NCI-H1092 (cell line): Measurements from ENCODE around the gene MRPL39.

Experiments
- DNase-seq: peaks from one replicate; lab custom pipeline; 2025; lab: John Stamatoyannopoulos, UW

The MRPL39 gene

DNA sequence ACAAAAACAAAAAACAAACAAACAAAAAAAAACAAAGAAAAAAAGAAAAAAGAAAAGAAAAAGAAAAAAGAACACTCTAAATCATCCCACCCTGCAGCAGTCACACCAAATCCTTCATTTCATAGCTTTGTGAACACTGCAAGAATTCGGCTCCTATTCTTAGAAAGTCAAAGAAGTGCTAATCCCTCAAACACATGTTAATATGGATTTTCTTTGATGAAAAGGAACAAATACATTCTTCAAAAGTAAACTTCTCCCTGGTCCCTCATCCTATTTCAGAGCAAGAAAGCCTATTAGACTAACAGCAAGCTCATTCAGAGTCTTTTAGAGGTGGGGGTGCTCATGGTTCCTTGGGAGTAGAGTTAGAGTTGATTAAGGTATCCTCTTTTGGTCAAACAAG is 7.2 kb upstream of the MRPL39 start:
- no peak for DNase-seq

DNA sequence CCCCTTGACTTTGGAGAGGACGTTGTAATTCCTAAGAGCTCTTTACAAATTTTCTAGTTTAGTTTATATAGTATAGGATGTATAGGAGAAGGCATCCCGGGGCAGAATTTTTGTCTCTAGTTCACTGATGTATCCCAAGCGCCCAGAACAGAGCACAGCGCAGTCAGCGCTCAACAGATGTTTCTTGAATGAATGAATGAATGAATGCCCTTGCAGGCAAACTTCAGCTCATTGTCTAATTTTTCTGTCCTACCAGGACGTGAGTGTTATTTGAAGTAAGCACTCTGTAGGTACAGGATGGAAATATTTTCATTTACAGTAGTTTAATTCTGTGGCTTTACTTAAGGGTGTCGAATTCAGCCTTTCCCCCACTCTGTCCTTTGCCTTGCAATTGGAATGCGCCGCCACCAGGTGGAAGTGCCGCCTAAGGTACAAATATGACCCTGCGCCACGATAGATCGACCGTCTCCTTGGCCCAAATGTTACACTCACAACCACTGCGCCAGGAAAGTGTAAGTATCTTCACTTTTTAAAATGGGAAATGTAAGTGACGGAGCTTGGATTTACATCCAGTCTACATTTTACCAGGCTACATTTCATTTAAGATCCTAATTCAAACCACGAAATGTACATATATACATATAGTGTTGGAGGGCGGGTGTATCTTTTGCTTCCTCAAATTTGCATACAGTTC is 910 bp upstream of the MRPL39 start:
- peak; percentile 60 for DNase-seq

DNA sequence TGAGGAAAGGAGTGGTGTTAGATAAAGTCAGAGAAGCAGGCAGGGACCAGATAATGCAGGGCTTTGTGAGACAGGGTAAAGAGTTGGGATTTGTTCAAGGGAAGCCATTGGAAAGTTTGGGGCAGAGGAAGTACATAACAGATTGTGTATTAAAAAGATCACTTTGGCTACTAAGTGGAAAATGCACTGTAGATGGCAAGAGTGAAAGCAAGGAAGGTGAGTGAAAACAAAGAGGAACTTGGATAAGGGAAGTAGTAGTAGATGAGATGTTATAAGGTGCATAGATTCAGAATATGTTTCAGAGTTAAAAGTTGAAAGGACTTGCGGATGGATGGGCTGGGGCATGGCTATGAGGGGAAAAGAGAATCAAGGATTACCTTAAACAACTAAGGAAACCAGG is 17.4 kb downstream of the MRPL39 start:
- no peak for DNase-seq

DNA sequence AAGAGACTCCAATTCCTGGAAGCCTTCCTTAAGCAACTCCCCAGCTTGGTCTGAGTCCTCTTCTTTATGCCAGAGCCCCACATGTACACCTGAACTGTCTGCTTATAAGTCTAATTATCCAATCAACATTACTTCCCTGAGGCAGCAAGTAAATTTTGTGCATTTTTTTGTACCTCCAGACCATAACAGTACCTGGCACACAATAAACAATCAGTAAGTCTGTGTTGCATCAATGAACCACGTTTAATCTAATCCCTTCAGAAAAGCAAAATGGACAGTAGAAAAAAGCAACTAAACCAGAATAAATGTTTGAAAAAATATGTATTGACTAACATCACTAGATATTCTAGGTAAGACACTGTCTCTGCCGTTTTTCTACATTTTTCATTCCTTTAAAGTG is 20.5 kb downstream of the MRPL39 start:
- DNase-seq = no peak

DNA sequence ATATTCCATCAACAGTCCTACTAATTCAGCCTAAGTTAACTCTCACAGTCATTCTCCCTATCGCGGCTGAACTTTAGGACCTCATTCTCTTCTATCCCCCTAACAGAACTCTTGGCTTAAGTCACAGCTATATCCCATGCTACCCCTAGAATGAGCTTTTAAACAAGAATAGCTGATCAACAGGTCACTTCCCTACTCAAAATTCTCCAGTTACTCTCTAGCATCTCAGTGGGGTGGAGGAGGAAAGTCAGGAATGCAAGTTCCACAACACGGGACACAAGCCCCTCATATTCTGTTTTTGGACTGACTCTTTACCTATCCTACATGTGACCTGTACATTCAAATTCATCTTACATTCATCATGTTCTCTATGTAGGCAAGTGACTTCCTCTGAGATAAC is 21.0 kb downstream of the MRPL39 start:
- DNase-seq = no peak

DNA sequence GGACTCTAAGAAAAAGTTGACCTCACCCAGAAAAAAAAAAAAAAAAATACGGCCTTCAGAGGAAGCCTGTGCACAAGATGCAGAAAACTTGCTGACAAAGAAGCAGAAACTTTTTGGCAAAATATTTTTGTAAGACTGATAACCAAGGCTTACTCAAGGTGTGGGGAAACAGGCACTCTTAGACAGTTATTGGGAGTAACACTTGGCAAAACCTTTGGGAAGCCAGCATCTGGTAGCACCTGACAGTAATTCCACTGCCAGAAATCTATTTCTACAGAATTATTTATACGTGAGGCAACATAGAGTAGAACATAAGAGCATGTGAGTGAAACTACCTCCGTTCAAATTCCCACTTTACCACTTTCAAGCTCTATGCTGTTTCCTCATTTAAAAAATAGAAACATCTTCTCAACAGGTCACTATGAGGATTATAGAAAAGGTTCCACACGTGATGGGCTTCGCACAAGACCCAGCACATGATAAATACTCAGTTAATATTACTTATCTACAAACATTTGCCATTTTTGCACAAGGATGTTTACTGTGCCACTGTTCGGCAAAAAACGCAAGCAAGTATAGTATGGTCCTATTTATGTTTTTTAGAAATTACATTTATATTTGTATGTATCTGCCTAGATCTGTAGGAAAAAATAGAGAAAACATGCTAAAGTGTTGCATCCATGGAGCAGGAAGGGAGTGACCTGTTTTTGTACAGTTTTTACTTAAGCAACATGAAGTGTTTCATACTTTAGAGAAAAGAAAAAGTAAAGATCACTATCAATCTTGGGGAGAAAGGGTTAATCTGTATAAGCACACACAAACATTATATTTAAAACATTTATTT is 22.2 kb downstream of the MRPL39 start:
- DNase-seq = no peak

DNA sequence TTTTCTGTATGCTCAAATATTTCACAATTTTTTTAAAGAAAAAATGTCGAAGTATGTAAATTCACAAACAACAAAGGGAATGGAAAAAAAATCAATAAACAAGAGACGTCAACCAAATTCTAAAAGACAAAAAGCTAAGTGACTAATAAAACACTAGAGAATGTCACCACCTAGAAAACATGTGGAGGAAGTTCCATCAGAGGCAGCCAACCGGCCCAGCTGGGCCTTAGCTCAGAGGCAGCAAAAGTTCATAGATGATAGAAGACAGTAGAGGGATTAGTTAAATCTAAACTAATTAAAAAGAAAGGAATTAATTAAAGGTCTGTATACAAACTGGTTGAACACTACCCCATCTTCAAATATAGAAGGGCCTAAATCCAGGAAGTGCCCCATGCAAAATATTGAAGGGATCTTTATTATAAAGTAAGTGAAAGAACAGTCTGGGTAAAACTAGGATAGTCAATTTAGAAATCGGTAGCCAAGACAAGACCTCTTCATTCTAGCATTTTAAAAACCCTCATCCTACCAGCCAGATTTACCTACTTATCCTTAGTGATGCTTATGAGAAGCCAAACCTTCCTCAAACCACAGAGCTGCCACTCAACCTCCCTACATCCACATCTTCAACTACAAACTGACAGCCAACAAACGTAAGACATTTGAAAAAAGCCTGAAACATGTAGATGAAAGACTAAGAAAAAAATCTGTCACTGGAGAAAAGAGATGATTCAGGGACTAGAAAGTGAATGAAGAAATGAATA is 23.7 kb downstream of the MRPL39 start:
- DNase-seq = no peak

DNA sequence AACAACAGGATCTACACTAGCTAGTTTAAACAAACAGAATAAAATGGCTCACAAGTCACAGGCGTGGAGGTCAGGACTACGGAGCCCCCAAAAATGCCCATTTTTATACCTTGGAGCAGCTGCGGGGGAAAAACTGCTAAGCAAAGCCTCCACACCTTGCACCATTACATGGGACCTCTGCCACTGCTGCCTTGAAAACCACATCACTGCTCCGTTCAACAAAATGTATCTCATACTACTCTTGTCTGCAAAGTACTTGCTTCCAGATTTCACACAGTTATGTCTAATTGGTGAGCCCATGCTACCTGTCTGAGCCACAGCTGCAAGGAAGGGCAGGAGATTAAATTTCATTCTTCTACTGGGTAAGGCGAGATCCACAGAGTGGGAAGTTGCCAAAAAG is 24.4 kb downstream of the MRPL39 start:
- DNase-seq = no peak

DNA sequence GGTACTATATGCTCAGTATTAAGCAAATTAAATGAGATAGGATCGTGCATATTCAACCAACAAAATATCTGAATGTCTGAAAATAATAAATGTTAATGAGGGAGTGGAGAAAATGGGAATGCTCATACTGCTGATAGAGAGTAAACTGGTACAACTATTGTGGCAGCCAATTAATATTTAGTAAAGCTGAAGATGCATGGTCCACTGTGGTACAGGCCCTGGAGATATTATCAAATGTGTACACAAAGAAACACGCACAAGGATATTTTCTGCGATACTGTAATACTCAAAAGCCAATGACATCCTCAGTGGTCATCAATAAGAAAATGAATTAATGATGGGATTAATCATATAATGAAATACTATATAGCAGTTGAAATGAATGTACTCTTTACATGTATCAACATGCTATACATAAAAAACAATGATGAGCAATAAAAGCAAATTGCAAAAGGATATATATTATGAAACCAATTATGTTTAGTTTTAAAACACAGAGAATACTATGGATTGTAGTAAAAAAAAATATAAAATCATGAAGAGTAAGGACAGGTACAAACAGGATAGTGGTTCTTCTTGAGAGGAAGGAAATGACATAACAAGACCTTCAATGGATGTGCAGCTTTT is 25.0 kb downstream of the MRPL39 start:
- DNase-seq = no peak

DNA sequence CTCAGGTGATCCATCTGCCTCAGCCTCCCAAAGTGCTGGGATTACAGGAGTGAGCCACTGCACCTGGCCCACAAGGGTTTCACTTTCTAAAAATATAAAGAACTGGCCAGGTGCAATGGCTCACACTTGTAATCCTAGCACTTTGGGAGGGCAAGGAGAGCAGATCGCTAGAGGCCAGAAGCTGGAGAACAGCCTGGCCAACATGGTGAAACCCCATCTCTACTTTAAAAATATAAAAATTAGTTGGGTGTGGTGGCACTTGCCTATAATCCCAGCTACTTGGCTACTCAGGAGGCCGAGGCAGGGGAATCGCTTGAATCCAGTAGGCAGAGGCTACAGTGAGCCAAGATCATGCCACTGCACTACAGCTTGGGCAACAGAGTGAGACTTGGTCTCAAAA is 25.7 kb downstream of the MRPL39 start:
- no peak for DNase-seq

DNA sequence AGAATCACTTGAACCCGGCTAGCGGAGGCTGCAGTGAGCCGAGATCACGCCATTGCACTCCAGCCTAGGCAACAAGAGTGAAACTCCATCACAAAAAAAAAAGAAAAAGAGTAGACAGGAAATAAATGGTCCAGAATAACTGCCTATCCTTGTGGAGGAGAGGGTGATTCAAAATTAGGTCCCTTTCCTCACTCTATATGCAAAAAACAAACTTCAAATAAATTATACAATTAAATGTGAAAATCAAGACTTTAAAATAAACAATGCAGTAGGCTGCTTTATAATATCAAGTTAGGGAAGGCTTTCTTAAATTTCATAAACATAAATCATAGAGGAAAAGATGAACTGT is 26.4 kb downstream of the MRPL39 start:
- no peak for DNase-seq

DNA sequence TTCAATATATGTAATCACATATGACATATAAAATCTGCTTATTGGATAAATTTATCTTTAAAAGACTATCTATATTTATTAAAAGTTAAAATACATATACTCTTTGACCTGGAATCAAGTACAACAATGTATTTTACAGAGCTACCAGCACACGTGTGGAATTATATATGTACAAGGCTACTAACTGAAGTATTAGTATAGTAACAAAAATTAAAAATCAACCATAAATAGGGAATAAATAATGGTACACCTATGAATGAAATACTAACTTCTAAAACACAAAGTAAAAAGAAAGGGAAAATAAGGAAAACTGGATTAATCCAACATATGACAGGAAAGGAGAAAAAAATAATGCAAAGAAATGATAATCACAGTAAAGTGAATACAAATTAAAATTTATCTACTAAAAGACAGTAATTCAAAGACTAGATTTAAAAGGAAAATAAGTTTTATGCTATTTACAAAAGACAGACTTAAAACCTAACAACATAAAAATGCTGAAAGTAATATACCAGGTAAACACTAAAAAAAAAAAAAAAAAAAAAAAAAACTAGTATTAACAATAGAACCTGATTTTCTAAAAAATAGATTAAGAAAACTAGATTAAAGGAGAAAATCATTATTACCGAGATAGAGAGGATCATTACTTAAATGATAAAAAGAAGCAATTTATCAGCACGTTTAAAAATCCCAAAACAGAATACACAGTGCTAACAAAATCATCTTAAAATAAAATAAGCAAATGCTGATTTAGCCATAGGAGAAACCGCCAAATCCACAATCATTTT is 27.9 kb downstream of the MRPL39 start:
- no peak for DNase-seq

DNA sequence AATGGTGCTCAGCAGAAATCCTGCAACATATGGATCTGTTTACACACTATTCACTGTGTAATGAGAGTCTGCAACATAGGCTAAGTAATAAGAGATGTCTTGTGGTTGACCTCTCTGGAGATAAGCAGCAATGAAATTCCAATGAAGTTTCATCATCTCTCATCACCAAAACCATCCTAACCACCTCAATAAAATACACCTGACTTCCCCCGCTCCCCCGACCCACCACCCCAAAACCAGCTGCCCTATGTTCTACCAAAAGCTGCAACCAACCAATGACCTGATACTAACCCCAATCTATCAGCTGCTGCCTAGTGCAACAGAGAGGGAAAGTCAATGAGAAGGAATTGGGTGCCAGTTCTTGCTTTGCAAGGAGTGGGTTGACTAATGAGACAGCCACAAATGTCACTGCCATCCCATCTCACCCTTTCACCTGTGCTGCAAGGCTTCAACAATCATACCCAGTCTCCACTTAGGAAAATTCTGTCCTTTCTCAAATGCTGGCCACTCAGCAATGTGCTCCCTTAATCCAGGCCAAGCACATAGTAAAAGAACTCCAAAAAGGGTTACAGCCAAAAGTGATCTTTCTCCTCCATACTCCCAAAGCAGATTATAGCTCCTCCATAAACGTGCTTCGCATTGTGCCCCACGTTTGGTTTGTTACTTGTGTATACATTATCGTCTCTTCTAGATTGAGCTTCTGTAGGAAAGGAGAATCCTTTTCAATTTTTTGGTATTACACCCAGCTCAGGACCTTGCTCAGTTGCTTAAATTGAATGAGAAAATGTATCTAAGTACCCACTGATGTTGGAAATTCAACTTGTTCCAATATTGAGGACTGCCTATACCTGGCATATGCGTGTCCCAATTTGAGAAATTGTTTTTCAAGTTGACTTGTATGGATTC is 29.0 kb downstream of the MRPL39 start:
- no peak for DNase-seq

DNA sequence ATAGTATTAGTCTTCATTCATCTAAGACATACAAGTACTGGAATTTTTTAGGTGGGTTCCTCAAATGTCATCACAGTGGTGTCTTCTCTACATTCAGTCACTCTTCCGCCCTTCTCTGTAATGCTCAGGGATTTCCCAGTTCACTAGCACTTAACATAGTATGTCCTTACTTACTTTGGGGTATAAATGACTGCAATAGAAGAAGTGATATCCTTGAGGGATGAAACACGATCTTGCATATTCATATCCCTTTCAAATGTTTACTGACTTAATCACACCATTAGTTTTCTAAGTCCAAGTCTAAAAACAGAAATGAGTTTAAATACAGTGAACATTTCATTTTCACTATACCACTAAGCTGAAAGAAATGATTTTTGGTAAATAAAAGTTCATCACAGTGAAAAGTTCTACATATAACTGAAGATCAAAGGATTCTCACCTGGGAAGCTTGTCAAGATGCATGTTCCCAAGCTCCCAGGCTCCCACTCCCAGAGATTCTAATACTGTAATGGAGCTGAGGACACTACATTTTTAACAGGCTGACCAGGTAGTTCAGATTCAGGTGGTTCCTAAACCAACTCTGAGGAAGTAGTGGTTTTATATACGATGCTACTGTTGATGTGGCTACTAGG is 29.7 kb downstream of the MRPL39 start:
- DNase-seq = no peak

DNA sequence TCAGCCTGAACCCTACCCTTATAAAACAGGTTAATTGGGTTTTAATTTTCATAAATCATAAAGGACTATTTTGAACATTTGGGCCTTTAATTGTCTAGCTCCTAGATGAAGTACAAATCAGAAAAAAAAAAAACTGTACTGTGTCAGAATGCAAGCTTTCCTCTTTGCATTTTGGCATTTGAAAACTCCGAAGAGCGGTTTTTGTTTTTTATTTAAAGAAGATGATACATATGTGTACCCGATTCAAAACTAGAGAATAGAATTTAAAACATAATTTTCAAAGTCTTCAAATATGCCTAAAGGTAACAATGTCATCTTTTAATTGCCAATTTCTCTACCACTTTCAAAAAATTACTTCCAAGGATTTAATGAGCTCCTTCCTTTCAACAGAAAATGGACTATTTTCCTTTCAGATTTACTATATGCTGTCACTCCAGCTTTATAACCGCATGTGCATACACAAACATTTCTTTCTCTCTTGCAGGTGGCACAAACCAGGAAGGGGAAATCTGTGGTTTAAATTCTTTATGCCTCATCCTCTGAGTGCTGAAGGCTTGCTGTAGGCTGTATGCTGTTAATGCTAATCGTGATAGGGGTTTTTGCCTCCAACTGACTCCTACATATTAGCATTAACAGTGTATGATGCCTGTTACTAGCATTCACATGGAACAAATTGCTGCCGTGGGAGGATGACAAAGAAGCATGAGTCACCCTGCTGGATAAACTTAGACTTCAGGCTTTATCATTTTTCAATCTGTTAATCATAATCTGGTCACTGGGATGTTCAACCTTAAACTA is 33.7 kb downstream of the MRPL39 start:
- no peak for DNase-seq

DNA sequence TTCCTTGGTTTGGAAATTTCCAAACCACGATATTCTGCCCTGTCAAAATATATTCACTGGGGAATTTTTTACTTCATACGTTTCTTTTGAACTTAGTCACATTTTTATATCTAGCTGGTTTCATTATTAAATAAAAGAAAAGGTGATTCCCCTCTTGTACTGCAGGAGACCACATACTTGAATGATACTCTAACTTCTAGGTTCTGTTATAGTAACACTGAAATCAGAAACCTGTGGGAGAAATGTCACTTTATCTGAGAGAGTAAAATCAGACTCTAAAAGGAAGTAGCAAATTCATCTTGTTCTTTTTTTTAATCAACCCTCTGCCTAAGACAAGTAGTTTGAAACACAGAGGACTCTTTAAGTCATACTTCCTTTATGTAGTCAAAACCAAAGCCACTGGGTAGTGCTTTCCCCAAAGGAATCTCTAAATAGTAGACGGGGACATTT is 34.4 kb downstream of the MRPL39 start:
- DNase-seq = no peak

DNA sequence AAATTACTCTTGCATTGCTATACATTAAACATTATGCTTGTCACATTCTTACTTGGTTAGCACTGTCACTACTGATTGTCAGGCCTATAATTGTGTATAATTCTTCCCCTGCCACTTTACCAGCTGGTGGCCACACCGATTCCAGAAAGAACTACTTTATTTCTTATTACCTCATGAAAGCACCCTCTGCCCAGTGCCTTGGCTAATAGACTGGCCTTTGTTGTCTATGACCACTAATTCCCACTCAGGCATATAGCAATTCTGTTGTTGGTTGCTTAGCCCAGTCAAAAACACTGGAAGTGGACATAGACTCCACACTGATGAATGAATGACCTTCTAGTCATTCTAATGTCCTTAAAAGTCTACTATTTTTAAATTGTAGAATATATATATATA is 35.6 kb downstream of the MRPL39 start:
- DNase-seq = no peak

DNA sequence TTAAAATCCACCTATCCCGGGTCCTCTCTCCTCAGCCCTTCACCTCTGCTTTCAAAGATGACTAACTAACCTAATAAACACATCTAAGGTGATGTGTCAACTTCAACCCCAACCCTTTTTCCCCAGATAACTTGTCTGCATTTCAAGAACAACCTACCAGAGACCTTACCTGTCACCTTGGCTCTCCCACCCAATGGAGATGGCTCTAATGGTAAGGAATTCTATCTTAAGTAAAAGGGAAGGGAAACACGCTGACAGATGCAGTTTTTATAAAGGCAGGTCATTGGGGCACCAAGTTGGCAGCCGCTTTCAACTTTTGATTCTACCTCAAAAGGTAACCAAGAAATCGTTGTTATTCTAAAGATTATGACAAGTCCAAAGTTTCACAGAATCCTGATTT is 37.6 kb downstream of the MRPL39 start:
- DNase-seq = no peak

DNA sequence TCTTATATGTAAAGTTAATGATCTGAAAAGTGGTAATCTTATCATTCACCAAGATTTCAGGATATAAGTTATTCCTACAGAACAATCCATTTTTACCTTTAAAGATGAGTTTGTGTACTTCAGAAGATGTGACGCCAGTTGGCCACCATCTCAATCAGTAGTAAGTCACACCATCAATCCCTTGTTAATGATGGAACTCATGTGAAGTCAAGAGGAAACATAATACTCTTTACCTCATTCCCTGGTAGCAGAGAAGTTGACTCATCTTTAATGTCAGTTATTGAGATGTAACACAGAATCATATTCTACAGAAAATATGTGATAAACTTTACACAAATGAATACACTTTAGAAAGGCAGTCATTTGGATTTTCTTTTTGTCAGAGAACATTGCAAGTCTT is 38.2 kb downstream of the MRPL39 start:
- DNase-seq = no peak
